DMS53 treated with DMSO at 0.1 percent for 48 hours (cell line): ENCODE data around the gene THSD8.

Source experiments
- DNase-seq: peaks from one replicate; lab custom pipeline; 2025; ENCODE audit not compliant: unreplicated experiment; lab: John Stamatoyannopoulos, UW

THSD8 gene

GRCh38 chr19:12847159-12848139 lies 45.6 kb downstream of the THSD8 start:
- DNase-seq = peak; percentile 33
